ENCODE results near the gene IDUA.
"Not testable (repeated sequence)": the region's sequence is repeated elsewhere in the genome, so short reads cannot be mapped to it uniquely, and the experiment has no call there.

Gene IDUA

DNA sequence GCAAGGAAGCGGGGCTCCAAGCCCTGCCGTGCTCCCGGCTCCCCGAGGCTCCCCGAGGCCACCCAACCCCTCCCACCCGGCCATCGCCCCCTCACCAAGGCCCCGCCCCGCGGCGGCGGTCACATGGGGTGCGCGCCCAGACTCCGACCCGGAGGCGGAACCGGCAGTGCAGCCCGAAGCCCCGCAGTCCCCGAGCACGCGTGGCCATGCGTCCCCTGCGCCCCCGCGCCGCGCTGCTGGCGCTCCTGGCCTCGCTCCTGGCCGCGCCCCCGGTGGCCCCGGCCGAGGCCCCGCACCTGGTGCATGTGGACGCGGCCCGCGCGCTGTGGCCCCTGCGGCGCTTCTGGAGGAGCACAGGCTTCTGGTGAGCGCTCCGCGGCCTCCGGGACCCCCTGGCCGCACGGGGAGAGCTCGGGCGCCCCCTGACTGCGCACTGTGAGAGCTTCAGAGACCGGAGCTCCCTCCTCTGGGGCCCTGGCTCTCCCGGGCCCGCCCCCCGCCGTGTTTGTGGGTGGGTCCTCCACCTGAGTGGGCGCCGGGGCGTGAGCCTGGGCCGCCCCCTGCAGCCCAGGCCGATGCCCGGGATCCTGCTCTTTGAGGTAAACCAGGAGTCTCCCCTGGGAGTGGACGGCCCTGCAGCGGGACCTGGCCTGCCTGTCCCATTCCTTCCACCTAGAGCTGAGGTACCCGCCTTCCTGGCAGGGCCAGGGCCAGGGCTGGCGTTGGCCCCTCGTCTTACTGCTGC is at the start of gene IDUA:
Gene IDUA (plus strand): TSS at position 166 of the 745 bp plus-strand sequence. CDS start 41 bp downstream, at position 207.
- peak; percentile 62 for DNase-seq

DNA sequence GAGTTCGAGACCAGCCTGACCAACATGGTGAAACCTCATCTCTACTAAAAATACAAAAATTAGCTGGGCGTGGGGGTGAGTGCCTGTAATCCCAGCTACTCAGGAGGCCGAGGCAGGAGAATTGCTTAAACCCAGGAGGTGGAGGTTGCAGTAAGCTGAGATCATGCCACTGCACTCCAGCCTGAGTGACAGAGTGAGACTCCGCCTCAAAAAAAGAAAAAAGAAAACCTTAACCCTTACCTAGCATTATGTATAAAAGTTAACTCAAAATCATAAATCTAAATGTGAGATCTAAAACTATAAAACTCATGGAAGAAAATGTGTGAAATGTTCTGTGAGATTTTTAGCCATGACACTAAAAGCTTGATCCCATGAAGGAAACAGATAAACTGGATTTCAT is 47.3 kb upstream of the IDUA start:
- not testable (repeated sequence) for DNase-seq

- no peak for DNase-seq
Measured at GRCh38 chr4:945274-946102, 41.4 kb upstream of the IDUA start.

DNA sequence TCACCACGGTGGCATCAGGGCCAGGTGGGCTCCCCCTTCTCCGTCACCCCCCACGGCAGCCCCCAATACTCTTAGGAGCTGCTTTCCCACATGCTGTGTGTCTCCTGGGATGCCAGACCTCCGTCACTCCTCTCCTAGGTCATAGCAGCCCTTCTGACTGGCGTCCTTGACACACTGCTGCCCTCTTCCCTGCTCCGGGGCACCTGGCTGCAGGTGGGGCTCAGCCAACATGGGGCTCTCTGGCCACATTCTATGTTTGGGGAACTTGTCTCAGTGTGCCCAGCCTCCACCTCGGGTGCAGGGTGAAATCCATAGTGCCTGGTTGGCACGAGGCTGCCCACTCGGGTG is 40.8 kb upstream of the IDUA start:
- no peak for DNase-seq

DNA sequence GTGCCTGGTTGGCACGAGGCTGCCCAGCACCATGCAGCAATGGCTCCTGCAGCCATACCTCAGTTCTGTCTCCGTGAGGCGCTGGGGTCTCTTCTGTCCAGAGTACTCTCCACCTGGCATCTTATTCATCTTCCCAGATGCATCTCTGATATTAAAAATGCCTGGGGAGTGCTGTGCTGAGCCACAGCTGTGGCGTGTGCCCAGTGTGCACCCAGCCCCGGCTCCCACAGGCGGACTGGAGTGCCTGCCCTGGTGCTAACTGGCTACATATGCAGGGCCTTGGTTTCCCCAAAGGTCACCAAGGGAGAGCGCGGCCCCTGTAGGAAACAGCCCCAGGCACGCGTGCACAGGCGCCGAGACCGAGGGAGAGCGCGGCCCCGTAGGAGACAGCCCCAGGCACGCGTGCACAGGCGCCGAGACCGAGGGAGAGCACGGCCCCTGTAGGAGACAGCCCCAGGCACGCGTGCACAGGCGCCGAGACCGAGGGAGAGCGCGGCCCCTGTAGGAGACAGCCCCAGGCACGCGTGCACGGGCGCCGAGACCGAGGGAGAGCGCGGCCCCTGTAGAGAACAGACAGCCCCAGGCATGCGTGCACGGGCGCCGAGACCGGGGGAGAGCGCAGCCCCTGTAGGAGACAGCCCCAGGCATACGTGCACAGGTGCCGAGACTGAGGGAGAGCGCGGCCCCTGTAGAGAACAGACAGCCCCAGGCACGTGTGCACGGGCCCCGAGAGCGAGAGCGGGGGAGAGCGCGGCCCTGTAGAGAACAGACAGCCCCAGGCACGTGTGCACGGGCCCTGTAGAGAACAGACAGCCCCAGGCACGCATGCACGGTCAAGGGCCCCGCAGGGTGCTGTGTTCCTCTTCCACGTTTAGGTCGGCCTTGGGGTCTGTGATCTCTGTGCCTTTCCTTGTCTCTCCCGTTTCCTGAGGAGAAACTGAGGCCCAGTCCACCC is 40.0 kb upstream of the IDUA start:
- DNase-seq = no peak

DNA sequence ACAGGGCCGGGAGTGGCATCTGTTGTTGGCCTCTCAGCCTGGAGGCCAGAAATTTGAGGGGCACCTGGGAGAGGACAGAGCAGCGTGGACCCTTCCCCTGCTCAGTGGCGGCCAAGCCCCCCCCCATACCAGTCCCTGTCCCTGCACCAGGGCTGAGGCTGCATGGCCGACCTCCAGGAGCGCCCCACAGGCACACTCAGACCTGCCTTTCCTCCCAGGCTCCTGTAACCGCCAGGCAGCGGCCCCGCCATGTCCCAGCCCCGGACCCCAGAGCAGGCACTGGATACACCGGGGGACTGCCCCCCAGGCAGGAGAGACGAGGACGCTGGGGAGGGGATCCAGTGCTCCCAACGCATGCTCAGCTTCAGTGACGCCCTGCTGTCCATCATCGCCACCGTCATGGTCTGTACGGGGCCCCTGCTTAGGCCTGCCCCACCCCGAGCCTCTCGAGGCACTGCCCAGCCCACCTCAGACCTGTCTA is 39.3 kb upstream of the IDUA start:
- DNase-seq = no peak

DNA sequence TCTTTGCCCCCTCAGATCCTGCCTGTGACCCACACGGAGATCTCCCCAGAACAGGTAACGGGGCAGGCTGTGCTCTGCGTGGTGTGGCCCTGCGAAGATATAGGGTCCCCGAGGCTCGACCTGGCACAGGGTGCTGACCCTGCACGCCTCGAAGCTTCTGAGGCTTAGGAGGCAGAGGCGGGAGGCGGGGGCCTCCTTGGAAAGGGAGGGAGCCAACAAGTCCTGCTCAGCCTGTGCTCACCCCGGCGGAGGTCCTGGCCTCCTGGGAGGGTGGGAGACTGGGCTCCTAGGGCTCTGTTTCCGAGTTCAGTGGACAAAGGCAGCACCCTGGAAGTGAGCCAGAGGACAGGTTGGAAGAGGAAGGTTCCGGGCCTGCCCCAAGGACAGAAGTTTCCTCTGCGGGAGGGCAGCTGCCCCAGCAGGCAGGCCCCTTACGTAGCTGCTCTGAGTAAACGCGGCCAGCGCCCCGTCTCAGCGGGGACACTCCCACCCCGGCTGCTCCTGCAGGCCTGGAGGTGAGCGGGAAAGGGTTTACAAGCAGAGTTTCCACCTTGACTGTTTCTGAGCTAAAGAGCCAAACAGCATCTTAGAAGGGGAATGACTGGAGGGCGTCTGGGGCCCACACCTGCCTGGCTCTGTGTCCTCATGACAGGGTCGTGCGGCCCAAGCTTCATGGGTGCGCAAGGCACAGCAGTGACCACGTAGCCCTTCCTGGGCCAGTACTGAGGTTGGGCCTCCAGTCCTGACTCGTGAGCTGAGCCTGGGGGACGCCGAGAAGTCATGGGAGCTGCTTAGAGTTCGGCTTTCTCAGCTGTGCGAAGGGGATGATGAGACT is 38.5 kb upstream of the IDUA start:
- no peak for DNase-seq

GRCh38 chr4:948936-949300 is 37.9 kb upstream of the IDUA start:
- DNase-seq = no peak

- DNase-seq = no peak
Measured at GRCh38 chr4:949656-950055, 37.2 kb upstream of the IDUA start.

- no peak for DNase-seq
Measured at GRCh38 chr4:950136-951020, 36.5 kb upstream of the IDUA start.

DNA sequence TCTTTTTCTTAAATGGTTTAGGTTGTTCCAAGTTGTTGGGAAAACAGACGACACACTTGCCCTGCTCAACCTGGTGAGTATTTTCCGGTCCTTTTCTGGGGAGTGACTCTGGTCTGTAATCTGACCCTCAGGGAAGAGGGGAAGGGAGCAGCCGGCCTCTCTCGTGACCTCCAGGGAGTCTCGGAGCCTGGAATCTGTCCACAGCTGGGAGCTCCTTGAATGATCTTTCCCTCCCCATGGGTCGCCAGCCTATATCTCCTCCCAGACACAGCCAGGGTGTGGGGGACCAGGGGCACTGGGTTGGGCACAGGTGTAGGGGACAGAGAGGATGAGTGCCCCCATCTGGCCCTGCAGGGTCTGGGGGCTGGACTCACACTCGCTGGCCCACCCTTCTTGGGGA is 35.7 kb upstream of the IDUA start:
- no peak for DNase-seq

DNA sequence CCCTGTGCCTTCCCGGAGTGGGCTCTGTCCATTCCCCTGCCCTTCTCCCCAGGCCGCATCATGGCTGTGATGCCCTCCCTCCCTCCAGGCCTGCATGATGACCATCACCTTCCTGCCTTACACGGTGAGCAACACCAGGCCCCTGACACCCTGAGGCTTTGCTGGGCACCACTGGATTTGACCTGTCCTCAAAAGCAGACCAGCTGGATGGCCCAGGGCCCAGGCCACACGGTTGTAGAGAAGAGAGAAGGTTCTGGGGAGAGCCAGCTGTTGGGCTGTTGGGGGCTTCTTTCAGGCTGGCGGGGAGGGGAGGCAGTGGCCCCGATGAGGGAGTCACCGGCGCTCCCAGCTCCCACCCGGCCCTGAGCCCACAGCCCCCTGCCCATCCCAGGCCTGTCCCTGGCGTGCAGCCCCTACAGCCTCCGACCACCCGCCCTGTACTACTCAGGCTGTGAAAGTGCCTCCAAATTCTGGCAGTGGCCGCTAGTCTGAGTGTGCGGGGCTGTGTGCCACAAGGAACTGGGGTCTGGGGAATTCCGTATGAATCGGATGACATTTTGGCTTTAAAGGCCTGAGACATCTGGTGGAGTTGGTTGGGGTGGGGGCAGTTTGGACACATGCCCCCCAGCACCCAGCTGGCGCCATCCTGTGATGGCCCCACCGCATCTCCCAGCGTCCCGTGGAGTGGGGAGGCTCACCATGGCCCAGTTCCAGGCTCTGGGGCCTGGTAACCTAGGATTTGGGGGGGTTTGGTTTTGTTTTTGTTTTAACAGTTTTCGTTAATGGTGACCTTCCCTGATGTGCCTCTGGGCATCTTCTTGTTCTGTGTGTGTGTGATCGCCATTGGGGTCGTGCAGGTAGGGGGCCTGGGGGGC is 35.0 kb upstream of the IDUA start:
- no peak for DNase-seq

GRCh38 chr4:952881-953573 is 33.8 kb upstream of the IDUA start:
- DNase-seq = no peak

DNA sequence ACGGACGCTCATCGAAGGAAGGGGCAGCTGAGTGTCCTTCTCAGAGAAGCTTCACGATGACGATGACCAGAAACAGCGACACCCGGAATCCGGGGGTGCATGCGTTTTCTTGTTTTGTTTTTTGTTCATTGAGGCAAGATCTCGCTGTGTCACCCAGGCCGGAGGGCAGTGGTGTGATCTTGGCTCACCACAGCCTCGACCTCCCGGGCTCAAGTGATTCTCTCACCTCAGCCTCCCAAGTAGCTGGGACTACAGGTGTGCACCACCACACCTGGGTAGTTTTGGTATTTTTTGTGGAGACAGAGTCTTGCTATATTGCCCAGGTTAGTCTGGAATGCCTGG is 33.3 kb upstream of the IDUA start:
- DNase-seq = no peak

DNA sequence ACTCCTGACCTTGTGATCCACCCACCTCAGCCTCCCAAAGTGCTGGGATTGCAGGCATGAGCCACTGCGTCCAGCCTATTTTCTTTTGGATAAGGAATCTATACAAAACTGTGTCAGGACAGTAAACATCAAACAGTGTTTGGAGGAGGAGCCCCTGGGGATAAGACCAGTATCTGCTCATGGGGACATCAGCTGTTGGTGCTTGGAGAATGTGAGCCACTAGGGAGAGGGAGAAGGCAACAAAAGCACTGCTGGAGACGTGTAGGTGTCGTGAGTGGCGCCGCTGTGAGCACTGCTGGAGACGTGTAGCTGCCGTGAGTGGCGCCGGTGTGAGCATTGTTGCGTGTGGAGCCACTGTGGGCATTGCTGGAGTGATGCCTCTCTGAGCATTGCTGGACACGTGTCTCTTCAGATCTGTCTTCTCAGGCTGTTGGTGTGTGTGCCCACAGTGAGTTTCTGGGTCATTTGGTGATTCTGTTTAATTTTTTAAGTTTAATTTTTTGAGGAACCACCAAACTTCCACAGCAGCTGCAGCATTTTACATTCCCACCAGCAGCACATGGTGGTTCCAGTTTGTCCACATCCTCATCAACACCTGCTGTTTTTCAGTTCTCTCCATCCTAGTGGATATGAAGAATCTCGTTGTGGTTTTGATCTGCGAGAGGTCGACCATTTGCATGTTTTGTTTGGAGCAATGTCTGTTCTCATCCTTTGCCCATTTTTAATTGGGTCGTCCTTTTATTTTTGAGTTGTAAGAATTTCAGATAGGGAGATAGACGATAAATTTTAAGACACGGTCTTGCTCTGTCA is 32.4 kb upstream of the IDUA start:
- DNase-seq = no peak

DNA sequence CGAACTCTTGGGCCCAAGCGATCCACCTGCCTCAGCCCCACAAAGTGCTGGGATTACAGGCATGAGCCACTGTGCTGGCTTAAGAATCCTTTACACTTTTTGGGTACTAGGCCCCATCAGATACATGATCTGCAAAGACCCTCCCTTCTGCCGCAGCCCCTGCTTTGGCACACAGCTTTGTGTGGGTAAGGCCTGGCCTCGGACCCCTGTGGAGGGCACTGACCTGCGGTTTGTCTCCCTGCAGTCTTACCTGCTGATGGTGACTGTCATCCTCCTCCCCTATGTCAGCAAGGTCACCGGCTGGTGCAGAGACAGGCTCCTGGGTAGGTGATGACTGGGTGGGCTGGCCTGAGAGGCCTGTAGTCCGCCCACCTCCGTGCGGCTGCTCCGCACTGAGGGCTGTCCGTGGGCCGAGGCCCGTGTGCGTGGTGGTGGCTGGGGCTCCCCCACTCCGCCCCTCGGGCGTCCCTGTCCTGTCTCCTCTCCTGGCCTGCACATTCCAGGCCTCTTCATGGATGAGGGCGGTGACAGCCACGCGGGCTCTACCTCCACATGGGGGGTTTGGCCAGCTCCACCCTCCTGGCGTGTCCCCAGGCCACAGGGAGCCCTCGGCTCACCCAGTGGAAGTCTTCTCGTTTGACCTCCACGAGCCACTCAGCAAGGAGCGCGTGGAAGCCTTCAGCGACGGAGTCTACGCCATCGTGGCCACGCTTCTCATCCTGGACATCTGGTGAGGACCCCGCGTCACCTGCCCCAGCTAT is 31.5 kb upstream of the IDUA start:
- DNase-seq = no peak

GRCh38 chr4:955931-956381 is 30.9 kb upstream of the IDUA start:
- no peak for DNase-seq
